K562 (cell line): ENCODE measurements around the gene CARS2.

Experiments
- CC2D1A ChIP-seq: fragments of 450-650 bp; IDR thresholded peaks from 2 replicates; pipeline ENCODE4 v1.6.1; 2017; ENCODE audit warnings: mild to moderate bottlenecking
- CHD2 ChIP-seq: IDR thresholded peaks from 2 replicates; pipeline ENCODE4 v1.6.1; 2011; ENCODE audit warnings: low read depth, low read length
- CREM ChIP-seq: IDR thresholded peaks from 2 replicates; pipeline ENCODE4 v1.6.1; 2014; ENCODE audit warnings: antibody characterized with exemption, low read depth
- FOXM1 ChIP-seq, 2 experiments: fragments of 450-650 bp in 1 of 2; sonication (generic) in 1 of 2; formaldehyde crosslinking in 1 of 2; IDR thresholded peaks; 2 replicates each; pipeline versions ENCODE4 v1.6.1 to v1.9.0; 2017 to 2022; ENCODE audit warnings: low read depth in 2 of 2, mild to moderate bottlenecking in 2 of 2, missing genetic modification reagents in 1 of 2, moderate library complexity in 1 of 2
- LARP7 ChIP-seq: fragments of 450-650 bp; IDR thresholded peaks from 2 replicates; pipeline ENCODE4 v1.6.1; 2016
- POLR2A ChIP-seq: fragments of 450-650 bp; conservative IDR thresholded peaks from 2 replicates; pipeline ENCODE4 v1.6.1; 2016
- POLR2AphosphoS5 ChIP-seq: IDR thresholded peaks from 2 replicates; pipeline ENCODE4 v1.6.1; 2011; ENCODE audit warnings: mild to moderate bottlenecking, low read depth, low read length, moderate library complexity; ENCODE audit not compliant: control insufficient read depth, insufficient read depth
- REST ChIP-seq, 2 experiments: fragments of 450-650 bp; formaldehyde crosslinking in 1 of 2; IDR thresholded peaks; 2 replicates each; pipeline versions ENCODE4 v1.4.0 to v1.6.1; 2014 to 2020; ENCODE audit warnings: mild to moderate bottlenecking in 2 of 2, borderline replicate concordance in 1 of 2, low read depth in 1 of 2
- SIN3A ChIP-seq, 2 experiments: fragments of 150-350 bp in 1 of 2; IDR thresholded peaks; 2 replicates each; pipeline ENCODE4 v1.6.1; 2011 to 2016; ENCODE audit warnings: borderline replicate concordance in 2 of 2, low read depth in 2 of 2, low read length in 2 of 2, mild to moderate bottlenecking in 2 of 2, moderate library complexity in 2 of 2; ENCODE audit not compliant: control insufficient read depth in 1 of 2
- SMARCB1 ChIP-seq: IDR thresholded peaks from 2 replicates; pipeline ENCODE4 v1.6.1; 2011; ENCODE audit warnings: improper control_type of control experiment, low read depth; ENCODE audit not compliant: insufficient read length
- ZNF23 ChIP-seq: fragments of 250-450 bp; sonication (Bioruptor Pico); IDR thresholded peaks from 2 replicates; pipeline ENCODE4 v1.4.0; 2020; ENCODE audit warnings: mild to moderate bottlenecking
- ZNF76 ChIP-seq: fragments of 250-450 bp; sonication (Bioruptor Pico); IDR thresholded peaks from 2 replicates; pipeline ENCODE4 v1.4.0; 2020; ENCODE audit warnings: mild to moderate bottlenecking, moderate library complexity, borderline replicate concordance
- TF ChIP-seq, protein P1 (sequence below), 3 experiments: IDR thresholded peaks in 2 of 3; conservative IDR thresholded peaks in 1 of 3; 2 replicates each; pipeline ENCODE4 v1.5.1; 2011 to 2012; ENCODE audit warnings: low read length in 3 of 3, mild to moderate bottlenecking in 3 of 3, control low read depth in 2 of 3, improper control_type of control experiment in 1 of 3, inconsistent platforms in 1 of 3, low read depth in 1 of 3, mixed read lengths in 1 of 3, moderate library complexity in 1 of 3; ENCODE audit not compliant: insufficient read depth in 2 of 3
- TF ChIP-seq, protein P2 (sequence below): sonication (generic); formaldehyde crosslinking; IDR thresholded peaks from 2 replicates; pipeline ENCODE4 v1.8.1; 2023; ENCODE audit warnings: mild to moderate bottlenecking, missing genetic modification reagents

- TF ChIP-seq, protein P1, sequence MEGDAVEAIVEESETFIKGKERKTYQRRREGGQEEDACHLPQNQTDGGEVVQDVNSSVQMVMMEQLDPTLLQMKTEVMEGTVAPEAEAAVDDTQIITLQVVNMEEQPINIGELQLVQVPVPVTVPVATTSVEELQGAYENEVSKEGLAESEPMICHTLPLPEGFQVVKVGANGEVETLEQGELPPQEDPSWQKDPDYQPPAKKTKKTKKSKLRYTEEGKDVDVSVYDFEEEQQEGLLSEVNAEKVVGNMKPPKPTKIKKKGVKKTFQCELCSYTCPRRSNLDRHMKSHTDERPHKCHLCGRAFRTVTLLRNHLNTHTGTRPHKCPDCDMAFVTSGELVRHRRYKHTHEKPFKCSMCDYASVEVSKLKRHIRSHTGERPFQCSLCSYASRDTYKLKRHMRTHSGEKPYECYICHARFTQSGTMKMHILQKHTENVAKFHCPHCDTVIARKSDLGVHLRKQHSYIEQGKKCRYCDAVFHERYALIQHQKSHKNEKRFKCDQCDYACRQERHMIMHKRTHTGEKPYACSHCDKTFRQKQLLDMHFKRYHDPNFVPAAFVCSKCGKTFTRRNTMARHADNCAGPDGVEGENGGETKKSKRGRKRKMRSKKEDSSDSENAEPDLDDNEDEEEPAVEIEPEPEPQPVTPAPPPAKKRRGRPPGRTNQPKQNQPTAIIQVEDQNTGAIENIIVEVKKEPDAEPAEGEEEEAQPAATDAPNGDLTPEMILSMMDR (IDR thresholded peaks at IDR 0.05 in 2 of 3, conservative IDR thresholded peaks at IDR 0.05 in 1 of 3; ENCODE audit: insufficient read depth in 2 of 3, low read depth in 1 of 3, low read length in 3 of 3) = no peak
- TF ChIP-seq POLR2A = no peak
- TF ChIP-seq POLR2AphosphoS5 = no peak
- no peak for TF ChIP-seq ZNF76 (CRISPR knock-in tag)
- no peak for TF ChIP-seq LARP7
- TF ChIP-seq SIN3A (IDR thresholded peaks at IDR 0.05; ENCODE audit: borderline replicate concordance in 2 of 2, control insufficient read depth in 1 of 2, low read depth in 2 of 2, low read length in 2 of 2) = no peak
- no peak for TF ChIP-seq ZNF23 (CRISPR knock-in tag)
- TF ChIP-seq, protein P2, sequence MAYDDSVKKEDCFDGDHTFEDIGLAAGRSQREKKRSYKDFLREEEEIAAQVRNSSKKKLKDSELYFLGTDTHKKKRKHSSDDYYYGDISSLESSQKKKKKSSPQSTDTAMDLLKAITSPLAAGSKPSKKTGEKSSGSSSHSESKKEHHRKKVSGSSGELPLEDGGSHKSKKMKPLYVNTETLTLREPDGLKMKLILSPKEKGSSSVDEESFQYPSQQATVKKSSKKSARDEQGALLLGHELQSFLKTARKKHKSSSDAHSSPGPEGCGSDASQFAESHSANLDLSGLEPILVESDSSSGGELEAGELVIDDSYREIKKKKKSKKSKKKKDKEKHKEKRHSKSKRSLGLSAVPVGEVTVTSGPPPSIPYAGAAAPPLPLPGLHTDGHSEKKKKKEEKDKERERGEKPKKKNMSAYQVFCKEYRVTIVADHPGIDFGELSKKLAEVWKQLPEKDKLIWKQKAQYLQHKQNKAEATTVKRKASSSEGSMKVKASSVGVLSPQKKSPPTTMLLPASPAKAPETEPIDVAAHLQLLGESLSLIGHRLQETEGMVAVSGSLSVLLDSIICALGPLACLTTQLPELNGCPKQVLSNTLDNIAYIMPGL = no peak
- no peak for TF ChIP-seq FOXM1 (IDR thresholded peaks at IDR 0.05; ENCODE audit: low read depth)
- TF ChIP-seq FOXM1 (CRISPR knock-in tag; IDR thresholded peaks at IDR 0.05; ENCODE audit: low read depth) = no peak
- no peak for TF ChIP-seq CC2D1A
- no peak for TF ChIP-seq REST (IDR thresholded peaks at IDR 0.05; ENCODE audit: borderline replicate concordance)
- no peak for TF ChIP-seq REST (CRISPR knock-in tag; IDR thresholded peaks at IDR 0.05; ENCODE audit: low read depth)
- no peak for TF ChIP-seq SMARCB1
- no peak for TF ChIP-seq CHD2
- TF ChIP-seq CREM = no peak
Observed at GRCh38 chr13:110665491-110666254, 40.2 kb downstream of the CARS2 start.
